ENCODE data around the gene DHRS7.

DHRS7 gene

DNA sequence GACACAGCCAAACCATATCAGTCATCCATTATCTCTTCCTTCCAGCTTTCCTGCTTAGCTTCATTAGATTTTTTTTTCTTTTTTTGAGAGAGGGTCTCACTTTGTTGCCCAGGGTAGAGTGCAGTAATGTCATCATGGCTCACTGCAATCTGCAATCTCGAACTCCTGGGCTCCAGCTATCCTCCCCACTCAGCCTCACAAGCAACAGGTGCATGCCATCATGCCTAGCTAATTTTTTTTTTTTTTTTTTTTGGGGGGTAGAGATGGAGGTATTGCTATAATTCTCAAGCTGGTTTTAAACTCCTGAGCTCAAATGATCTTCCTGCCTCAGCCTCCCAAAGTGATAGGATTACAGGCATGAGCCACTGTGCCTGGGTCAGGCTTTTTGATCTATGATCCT, 45.5 kb upstream of the DHRS7 start:
- Histone ChIP-seq H3K4me3 (ENCODE audit: low read depth, low read length) (no peak overlapping the region), H3K36me3 (no peaks in the 10 kb centered on the region), H3K27me3 (ENCODE audit: insufficient read depth, low read depth, severe bottlenecking) (no peaks in the 10 kb centered on the region), H3K9me3 (ENCODE audit: severe bottlenecking) (no peaks in the 10 kb centered on the region), H3K27ac (no peak overlapping the region)
- TF ChIP-seq, protein P1, sequence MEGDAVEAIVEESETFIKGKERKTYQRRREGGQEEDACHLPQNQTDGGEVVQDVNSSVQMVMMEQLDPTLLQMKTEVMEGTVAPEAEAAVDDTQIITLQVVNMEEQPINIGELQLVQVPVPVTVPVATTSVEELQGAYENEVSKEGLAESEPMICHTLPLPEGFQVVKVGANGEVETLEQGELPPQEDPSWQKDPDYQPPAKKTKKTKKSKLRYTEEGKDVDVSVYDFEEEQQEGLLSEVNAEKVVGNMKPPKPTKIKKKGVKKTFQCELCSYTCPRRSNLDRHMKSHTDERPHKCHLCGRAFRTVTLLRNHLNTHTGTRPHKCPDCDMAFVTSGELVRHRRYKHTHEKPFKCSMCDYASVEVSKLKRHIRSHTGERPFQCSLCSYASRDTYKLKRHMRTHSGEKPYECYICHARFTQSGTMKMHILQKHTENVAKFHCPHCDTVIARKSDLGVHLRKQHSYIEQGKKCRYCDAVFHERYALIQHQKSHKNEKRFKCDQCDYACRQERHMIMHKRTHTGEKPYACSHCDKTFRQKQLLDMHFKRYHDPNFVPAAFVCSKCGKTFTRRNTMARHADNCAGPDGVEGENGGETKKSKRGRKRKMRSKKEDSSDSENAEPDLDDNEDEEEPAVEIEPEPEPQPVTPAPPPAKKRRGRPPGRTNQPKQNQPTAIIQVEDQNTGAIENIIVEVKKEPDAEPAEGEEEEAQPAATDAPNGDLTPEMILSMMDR (IDR thresholded peaks at IDR 0.05; ENCODE audit: low read depth, low read length) = no peak
- no peak for DNase-seq

DNA sequence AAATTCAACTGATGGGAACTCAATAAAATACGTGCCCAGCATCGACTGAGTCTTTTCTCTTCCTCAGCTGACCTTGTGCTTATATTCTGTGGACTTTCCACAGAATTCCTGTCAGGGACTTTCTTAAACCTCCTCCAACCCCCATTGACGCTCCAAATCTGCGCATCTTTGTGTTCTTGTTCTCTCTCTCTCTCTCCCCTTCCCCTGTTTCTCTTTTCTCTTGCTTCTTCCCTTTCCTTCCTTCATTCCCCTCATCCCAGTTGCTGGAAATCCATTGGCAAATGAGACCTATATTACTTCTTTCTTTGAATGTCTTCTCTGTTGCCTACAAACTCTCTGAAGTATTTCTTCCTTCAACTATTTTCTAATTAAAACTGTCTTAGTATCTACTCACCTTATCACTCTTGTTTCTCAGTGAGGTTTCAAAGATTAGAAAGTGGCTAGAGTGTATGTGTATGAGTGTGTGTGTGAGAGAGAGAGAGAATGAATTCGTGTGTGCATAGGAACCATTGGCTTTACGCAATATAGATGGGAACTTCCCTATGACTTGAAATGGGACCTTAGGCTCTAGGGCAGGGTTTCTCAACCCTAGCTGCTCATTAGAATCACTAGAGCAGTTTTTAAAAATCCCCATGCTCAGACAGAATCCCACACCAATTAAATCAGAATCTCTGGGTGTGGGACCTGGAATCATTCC, 41.8 kb upstream of the DHRS7 start:
- Histone ChIP-seq H3K4me3 (ENCODE audit: low read depth, low read length) (no peak overlapping the region), H3K36me3 (no peaks in the 10 kb centered on the region), H3K9me3 (ENCODE audit: severe bottlenecking) (no peaks in the 10 kb centered on the region), H3K27me3 (ENCODE audit: insufficient read depth, low read depth, severe bottlenecking) (no peaks in the 10 kb centered on the region), H3K27ac (no peak overlapping the region)
- no peak for DNase-seq
- TF ChIP-seq, protein P1 (IDR thresholded peaks at IDR 0.05; ENCODE audit: low read depth, low read length) = no peak

DNA sequence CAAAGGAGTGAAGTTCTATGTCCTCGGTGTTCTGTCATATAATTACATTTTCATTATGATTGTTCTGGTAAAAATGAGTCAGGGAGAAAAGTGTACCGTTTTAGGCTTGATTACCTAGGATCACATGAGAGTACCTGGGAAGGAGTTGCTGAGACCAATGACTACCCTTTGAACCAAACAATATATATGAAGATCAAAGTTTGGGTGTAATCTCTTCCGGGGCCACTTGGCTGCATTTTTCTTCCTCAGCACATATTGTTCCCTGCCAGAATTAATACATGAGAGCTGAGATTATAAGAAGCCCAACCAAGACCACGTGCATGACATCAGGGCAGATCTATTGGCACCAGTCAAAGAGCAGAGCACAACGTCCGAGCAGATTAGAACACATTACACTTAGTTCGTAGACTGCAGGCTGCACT, 41.1 kb upstream of the DHRS7 start:
- no peak overlapping the region for H3K4me3 ChIP-seq (ENCODE audit: low read depth, low read length)
- H3K36me3 ChIP-seq = no peaks in the 10 kb centered on the region
- DNase-seq = no peak
- TF ChIP-seq, protein P1 (IDR thresholded peaks at IDR 0.05; ENCODE audit: low read depth, low read length) = no peak
- no peaks in the 10 kb centered on the region for H3K9me3 ChIP-seq (ENCODE audit: severe bottlenecking)
- no peaks in the 10 kb centered on the region for H3K27me3 ChIP-seq (ENCODE audit: insufficient read depth, low read depth, severe bottlenecking)
- H3K27ac ChIP-seq = no peak overlapping the region

DNA sequence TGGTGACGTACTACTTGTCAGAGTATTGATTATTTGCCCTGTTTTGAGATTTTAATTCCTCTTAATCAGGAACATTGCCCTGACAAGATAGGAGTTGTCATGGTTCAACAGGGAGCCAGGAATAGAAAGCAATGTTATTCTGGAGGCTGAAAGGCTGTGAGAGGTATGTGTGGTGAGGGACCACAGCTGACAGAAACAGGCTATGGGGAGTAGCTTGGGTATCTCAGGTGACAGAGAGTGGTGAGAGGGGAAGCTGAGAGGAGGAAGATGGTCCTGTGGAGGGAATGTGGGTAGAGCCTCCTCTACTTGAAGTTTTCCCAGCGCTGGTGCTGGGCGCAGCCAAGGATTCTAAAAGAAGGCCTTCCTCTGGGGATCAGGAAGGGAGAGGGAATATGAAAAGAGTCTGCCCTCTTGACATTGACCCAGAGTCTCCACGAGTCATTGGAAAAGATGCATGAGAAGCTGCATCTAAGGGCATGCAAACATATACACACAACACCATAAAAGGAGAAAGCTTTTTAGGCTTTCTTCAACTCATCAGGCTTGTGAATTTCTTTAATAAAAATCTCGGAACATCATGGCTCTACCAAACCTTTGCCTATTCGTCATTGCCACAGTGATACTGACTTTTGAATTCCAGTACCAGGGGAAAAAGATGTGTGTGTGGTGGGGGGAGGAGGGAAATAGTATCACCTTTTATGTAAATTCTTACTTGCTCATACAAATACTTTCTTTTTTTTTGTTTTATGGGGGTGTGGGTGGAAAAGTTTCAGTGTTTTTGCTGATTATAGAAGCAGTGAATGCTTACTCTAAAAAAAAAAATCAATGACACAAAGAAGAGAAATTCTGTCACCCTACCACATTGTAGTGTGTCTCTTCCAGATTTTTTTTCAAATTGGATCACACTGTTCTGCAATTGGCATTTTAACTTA, 39.9 kb upstream of the DHRS7 start:
- Histone ChIP-seq H3K4me3 (ENCODE audit: low read depth, low read length) (no peak overlapping the region), H3K27me3 (ENCODE audit: insufficient read depth, low read depth, severe bottlenecking) (no peaks in the 10 kb centered on the region), H3K36me3 (no peaks in the 10 kb centered on the region), H3K9me3 (ENCODE audit: severe bottlenecking) (no peaks in the 10 kb centered on the region), H3K27ac (no peak overlapping the region)
- DNase-seq = no peak
- TF ChIP-seq, protein P1 (IDR thresholded peaks at IDR 0.05; ENCODE audit: low read depth, low read length) = no peak

DNA sequence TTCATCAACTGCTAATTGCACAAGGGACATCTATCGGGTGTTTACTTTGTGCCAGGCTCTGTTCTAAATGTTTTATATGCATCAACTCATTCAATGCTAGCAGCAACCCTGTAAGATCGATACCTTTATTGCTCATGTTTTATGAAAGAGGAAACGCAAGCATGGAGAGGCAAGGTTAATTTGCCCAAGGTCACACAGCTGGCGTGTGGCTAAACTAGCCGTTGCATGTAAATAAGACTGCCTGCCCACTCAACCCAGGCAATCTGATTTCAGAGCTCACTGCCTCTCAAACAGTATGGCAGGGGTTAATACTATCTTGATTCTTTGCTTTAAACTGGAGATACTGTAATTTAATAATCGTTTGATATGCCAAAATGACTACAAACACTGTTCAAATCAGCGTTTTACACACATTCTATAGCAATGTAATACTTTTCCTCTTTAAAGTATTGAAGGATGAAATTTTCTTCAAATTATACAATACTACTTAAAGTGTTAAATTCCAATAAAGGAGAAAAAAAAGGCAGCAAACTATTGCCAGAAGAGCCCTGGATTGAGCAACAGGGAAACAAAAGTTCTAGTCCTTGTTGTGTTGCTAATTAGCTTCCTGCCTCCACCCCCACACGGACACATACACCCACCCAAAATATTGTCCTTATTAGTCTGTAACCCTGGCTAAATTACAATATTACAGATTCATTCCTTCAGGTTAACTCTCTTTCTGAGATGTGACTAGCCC, 39.1 kb upstream of the DHRS7 start:
- DNase-seq = no peak
- no peak overlapping the region for H3K4me3 ChIP-seq (ENCODE audit: low read depth, low read length)
- H3K9me3 ChIP-seq (ENCODE audit: severe bottlenecking) = no peaks in the 10 kb centered on the region
- no peaks in the 10 kb centered on the region for H3K27me3 ChIP-seq (ENCODE audit: insufficient read depth, low read depth, severe bottlenecking)
- H3K27ac ChIP-seq = no peak overlapping the region
- no peaks in the 10 kb centered on the region for H3K36me3 ChIP-seq
- TF ChIP-seq, protein P1 (IDR thresholded peaks at IDR 0.05; ENCODE audit: low read depth, low read length) = no peak
